Fibroblast of lung (primary cell): ENCODE measurements around the gene TMEM179. TPM values are rescaled to one million over a fixed set of nuclear protein-coding genes. Genes with fewer than 3 reads are reported as not detected.

Experiments used
- DNase-seq, 2 donors: peaks; one replicate each; pipeline versions ENCODE4 v3.0.0 to v3.0.0-alpha.2; 2010; ENCODE audit warnings: low read depth in 2 of 2
- H2AFZ ChIP-seq: 2 replicates; pipeline ENCODE4 v1.5.1; 2012; ENCODE audit warnings: low read length, control low read depth, inconsistent platforms
- H3K27ac ChIP-seq: 2 replicates; pipeline ENCODE4 v1.5.1; 2011; ENCODE audit warnings: low read length, control low read depth; ENCODE audit not compliant: insufficient read depth
- H3K27me3 ChIP-seq: 2 replicates; pipeline ENCODE4 v1.5.1; 2011; ENCODE audit warnings: mild to moderate bottlenecking, low read length; ENCODE audit not compliant: control insufficient read depth, insufficient read depth
- H3K36me3 ChIP-seq: 2 replicates; pipeline ENCODE4 v1.5.1; 2011; ENCODE audit warnings: low read length; ENCODE audit not compliant: control insufficient read depth, insufficient read depth
- H3K4me1 ChIP-seq: 2 replicates; pipeline ENCODE4 v1.5.1; 2011; ENCODE audit warnings: low read length; ENCODE audit not compliant: control insufficient read depth, insufficient read depth; ENCODE audit errors: extremely low read depth
- H3K4me2 ChIP-seq: 2 replicates; pipeline ENCODE4 v1.5.1; 2011; ENCODE audit warnings: low read length, control low read depth; ENCODE audit not compliant: insufficient read depth; ENCODE audit errors: extremely low read depth
- H3K4me3 ChIP-seq, 4 experiments: fragments of 200-600 bp in 1 of 4; sonication (generic) in 1 of 4; replicated peaks in 1 of 4; 2 replicates each; pipeline ENCODE4 v1.5.1; 2011 to 2016; ENCODE audit warnings: low read length in 4 of 4, low read depth in 3 of 4, mild to moderate bottlenecking in 3 of 4, control low read depth in 2 of 4, inconsistent platforms in 1 of 4, mixed read lengths in 1 of 4; ENCODE audit not compliant: insufficient read depth in 1 of 4; ENCODE audit errors: control extremely low read depth in 1 of 4
- H3K79me2 ChIP-seq: 2 replicates; pipeline ENCODE4 v1.5.1; 2012; ENCODE audit warnings: mild to moderate bottlenecking, low read length, inconsistent platforms; ENCODE audit not compliant: control insufficient read depth, insufficient read depth
- H3K9ac ChIP-seq: 2 replicates; pipeline ENCODE4 v1.5.1; 2011; ENCODE audit warnings: mild to moderate bottlenecking, low read length, control low read depth; ENCODE audit not compliant: insufficient read depth
- H3K9me3 ChIP-seq: 2 replicates; pipeline ENCODE4 v1.5.1; 2012; ENCODE audit warnings: low read depth, low read length; ENCODE audit not compliant: control insufficient read depth, insufficient read depth
- H4K20me1 ChIP-seq: 2 replicates; pipeline ENCODE4 v1.5.1; 2011; ENCODE audit warnings: low read length; ENCODE audit not compliant: control insufficient read depth, insufficient read depth; ENCODE audit errors: extremely low read depth
- CTCF ChIP-seq, 2 donors: IDR thresholded peaks in 1 of 2; conservative IDR thresholded peaks in 1 of 2; 1 replicate in 1 of 2; 2 replicates in 1 of 2; pipeline ENCODE4 v1.5.1; 2011 to 2012; ENCODE audit warnings: low read length in 2 of 2, control low read depth in 1 of 2, inconsistent platforms in 1 of 2, low read depth in 1 of 2, mild to moderate bottlenecking in 1 of 2
- EZH2 ChIP-seq: IDR thresholded peaks from 2 replicates; pipeline ENCODE4 v1.5.1; 2012; ENCODE audit warnings: low read length, control low read depth, mild to moderate bottlenecking; ENCODE audit errors: missing control alignments
- polyA plus RNA-seq, 2 donors: library from polyadenylated mRNA; depleted of rRNA in 1 of 2; stranded (reverse) in 1 of 2; unstranded in 1 of 2; fragments of >200 nt; gene quantifications; 2 replicates each; pipeline ENCODE4 v1.2.1, GENCODE V29; 2011 to 2012; ENCODE audit warnings: missing spikeins in 1 of 2
- total RNA-seq: library from RNA; depleted of rRNA; stranded (reverse); fragments of >200 nt; gene quantifications from 2 replicates; pipeline ENCODE4 v1.2.1, GENCODE V29; 2014

The TMEM179 gene
- total and polyA plus RNA-seq, 2 donors (not counting 1 experiment from before 2014, with no cell fraction given) = under 0.01 to 0.03 TPM

DNA sequence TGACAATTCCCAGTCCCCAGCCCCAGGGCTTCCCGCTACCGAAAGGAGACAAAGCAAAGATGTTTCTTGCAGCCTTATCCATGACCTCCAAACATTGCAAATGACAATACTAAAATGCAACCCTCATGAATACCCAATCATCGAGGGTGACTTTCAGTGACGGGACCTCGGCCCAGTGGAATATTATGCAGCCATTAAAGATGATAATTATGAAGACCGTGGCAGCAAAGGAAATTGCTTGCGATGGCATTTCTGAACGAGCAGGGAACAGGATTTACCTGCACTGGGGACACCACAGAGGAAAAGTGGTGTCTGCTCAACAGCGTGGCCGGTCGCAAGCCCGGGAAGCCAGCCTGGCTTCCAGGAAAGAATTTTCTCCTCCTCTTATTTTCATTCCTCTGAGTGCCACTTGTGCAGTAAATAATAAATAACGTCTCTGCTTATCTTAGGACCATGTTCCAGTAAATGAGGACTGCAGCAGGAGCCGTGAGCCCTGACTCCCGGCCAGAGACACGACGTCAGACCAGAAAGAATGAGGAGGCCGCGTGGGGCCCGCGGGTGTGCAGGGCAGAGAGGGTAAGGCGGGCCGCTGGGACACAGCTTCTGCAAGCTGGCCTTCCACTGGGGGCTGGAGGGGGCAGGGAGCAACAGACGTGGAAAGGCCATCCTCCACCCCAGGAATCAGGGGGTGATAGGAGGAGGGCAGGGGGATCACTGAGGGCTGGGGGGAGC lies 18.4 kb downstream of the TMEM179 start:
- Histone ChIP-seq H3K79me2 (no peaks in the 10 kb centered on the region), H3K9me3 (no peaks in the 10 kb centered on the region), H4K20me1 (no peaks in the 10 kb centered on the region), H3K27me3 (no peaks in the 10 kb centered on the region), H3K9ac (no peak overlapping the region), H2AFZ (no peak overlapping the region), H3K27ac (no peak overlapping the region), H3K36me3 (no peaks in the 10 kb centered on the region), H3K4me3 (no peak overlapping the region), H3K4me2 (no peak overlapping the region), H3K4me1 (no peaks in the 10 kb centered on the region)
- TF ChIP-seq CTCF (conservative IDR thresholded peaks at IDR 0.05 in 1 of 2, IDR thresholded peaks at IDR 0.05 in 1 of 2; ENCODE audit: low read depth in 1 of 2, low read length in 2 of 2) = no peak
- DNase-seq = no peak

- H3K9ac ChIP-seq = no peak overlapping the region
- no peak overlapping the region for H2AFZ ChIP-seq
- TF ChIP-seq CTCF (conservative IDR thresholded peaks at IDR 0.05 in 1 of 2, IDR thresholded peaks at IDR 0.05 in 1 of 2; ENCODE audit: low read depth in 1 of 2, low read length in 2 of 2) = no peak
- no peak for TF ChIP-seq EZH2
- no peaks in the 10 kb centered on the region for H4K20me1 ChIP-seq
- no peak overlapping the region for H3K4me2 ChIP-seq
- H3K4me1 ChIP-seq = no peaks in the 10 kb centered on the region
- no peak for DNase-seq
- no peaks in the 10 kb centered on the region for H3K79me2 ChIP-seq
- H3K27me3 ChIP-seq = no peaks in the 10 kb centered on the region
- H3K4me3 ChIP-seq = no peak overlapping the region
- no peak overlapping the region for H3K27ac ChIP-seq
- no peaks in the 10 kb centered on the region for H3K36me3 ChIP-seq
- no peaks in the 10 kb centered on the region for H3K9me3 ChIP-seq
Observed at GRCh38 chr14:104584557-104584956, 20.0 kb downstream of the TMEM179 start.

GRCh38 chr14:104583424-104584306 lies 20.9 kb downstream of the TMEM179 start:
- H3K9ac ChIP-seq = no peak overlapping the region
- no peak overlapping the region for H2AFZ ChIP-seq
- no peaks in the 10 kb centered on the region for H3K36me3 ChIP-seq
- H4K20me1 ChIP-seq = no peaks in the 10 kb centered on the region
- H3K9me3 ChIP-seq = no peaks in the 10 kb centered on the region
- H3K79me2 ChIP-seq = no peaks in the 10 kb centered on the region
- H3K27ac ChIP-seq = no peak overlapping the region
- no peaks in the 10 kb centered on the region for H3K27me3 ChIP-seq
- H3K4me1 ChIP-seq = no peaks in the 10 kb centered on the region
- H3K4me3 ChIP-seq = no peak overlapping the region
- DNase-seq = no peak
- H3K4me2 ChIP-seq = no peak overlapping the region
- TF ChIP-seq EZH2 = no peak
- TF ChIP-seq CTCF (conservative IDR thresholded peaks at IDR 0.05 in 1 of 2, IDR thresholded peaks at IDR 0.05 in 1 of 2; ENCODE audit: low read depth in 1 of 2, low read length in 2 of 2) = no peak
